ENCODE measurements around the gene ANP32B.

- TF ChIP-seq POLR2A (IDR thresholded peaks at IDR 0.05) = no peak
- no peak for TF ChIP-seq CTCF (IDR thresholded peaks at IDR 0.05)
These were observed 14.5 kb downstream of the ANP32B start for GRCh38 chr9:97997330-97998276.
